Keratinocyte (primary cell): ENCODE data around the gene GP9. TPM values are rescaled to one million over a fixed set of nuclear protein-coding genes. Genes with fewer than 3 reads are reported as not detected.

Experiments
- DNase-seq: peaks from one replicate; pipeline ENCODE4 v3.0.0-alpha.2; 2011; ENCODE audit warnings: low read depth, missing footprints, low spot score
- FAIRE-seq: peaks from 2 replicates; lab custom pipeline; 2011; peaks lifted over from hg19 to GRCh38; lab: Jason Lieb, UNC
- H2AFZ ChIP-seq: 2 replicates; pipeline ENCODE4 v1.6.0; 2012; ENCODE audit warnings: low read length, control low read depth, inconsistent platforms; ENCODE audit not compliant: control insufficient read depth
- H3K27ac ChIP-seq: 2 replicates; pipeline ENCODE4 v1.5.1; 2011; ENCODE audit warnings: low read length; ENCODE audit not compliant: control insufficient read depth, insufficient read depth
- H3K27me3 ChIP-seq: 3 replicates; pipeline ENCODE4 v1.6.0; 2011; ENCODE audit warnings: low read length; ENCODE audit not compliant: control insufficient read depth, insufficient read depth; ENCODE audit errors: extremely low read depth
- H3K36me3 ChIP-seq, 2 experiments: 2 replicates in 1 of 2; 3 replicates in 1 of 2; pipeline ENCODE4 v1.5.1; 2011; ENCODE audit warnings: low read length in 2 of 2, mild to moderate bottlenecking in 1 of 2; ENCODE audit not compliant: control insufficient read depth in 2 of 2, insufficient read depth in 2 of 2; ENCODE audit errors: extremely low read depth in 1 of 2
- H3K4me1 ChIP-seq: 3 replicates; pipeline ENCODE4 v1.5.1; 2011; ENCODE audit warnings: low read length; ENCODE audit not compliant: control insufficient read depth, insufficient read depth; ENCODE audit errors: extremely low read depth
- H3K4me2 ChIP-seq: 3 replicates; pipeline ENCODE4 v1.6.0; 2011; ENCODE audit warnings: low read depth, low read length; ENCODE audit not compliant: control insufficient read depth, insufficient read depth; ENCODE audit errors: extremely low read depth
- H3K4me3 ChIP-seq, 3 experiments: fragments of 200-600 bp in 1 of 3; sonication (generic) in 1 of 3; 2 replicates in 2 of 3; 3 replicates in 1 of 3; pipeline ENCODE4 v1.5.1; 2011 to 2016; ENCODE audit warnings: low read length in 3 of 3, mild to moderate bottlenecking in 3 of 3, control low read depth in 2 of 3, inconsistent platforms in 1 of 3, low read depth in 1 of 3, mixed read lengths in 1 of 3, mixed run types in 1 of 3, moderate library complexity in 1 of 3; ENCODE audit not compliant: control insufficient read depth in 2 of 3, insufficient read depth in 2 of 3; ENCODE audit errors: extremely low read depth in 1 of 3
- H3K79me2 ChIP-seq: 2 replicates; pipeline ENCODE4 v1.6.0; 2012; ENCODE audit warnings: low read length; ENCODE audit not compliant: control insufficient read depth, insufficient read depth
- H3K9ac ChIP-seq: 3 replicates; pipeline ENCODE4 v1.6.0; 2011; ENCODE audit warnings: low read length; ENCODE audit not compliant: control insufficient read depth, insufficient read depth; ENCODE audit errors: extremely low read depth
- H3K9me1 ChIP-seq: 3 replicates; pipeline ENCODE4 v1.6.0; 2011; ENCODE audit warnings: low read length; ENCODE audit not compliant: control insufficient read depth, insufficient read depth; ENCODE audit errors: extremely low read depth
- H3K9me3 ChIP-seq: 2 replicates; pipeline ENCODE4 v1.5.1; 2012; ENCODE audit warnings: low read depth, low read length; ENCODE audit not compliant: control insufficient read depth
- H4K20me1 ChIP-seq: 3 replicates; pipeline ENCODE4 v1.6.0; 2011; ENCODE audit warnings: low read length; ENCODE audit not compliant: control insufficient read depth, insufficient read depth; ENCODE audit errors: extremely low read depth
- CTCF ChIP-seq, 3 experiments: IDR thresholded peaks in 1 of 3; conservative IDR thresholded peaks in 1 of 3; optimal IDR thresholded peaks in 1 of 3; 2 replicates in 2 of 3; 3 replicates in 1 of 3; pipeline versions ENCODE3 to v1.5.1; 2011; ENCODE audit warnings: low read length in 3 of 3, mild to moderate bottlenecking in 3 of 3, moderate library complexity in 2 of 3, control low read depth in 1 of 3, inconsistent platforms in 1 of 3; ENCODE audit not compliant: insufficient read depth in 2 of 3; ENCODE audit errors: extremely low read depth in 1 of 3
- EZH2 ChIP-seq: IDR thresholded peaks from one replicate; pipeline ENCODE4 v1.6.1; 2012; ENCODE audit warnings: inconsistent platforms, mild to moderate bottlenecking, low read length, moderate library complexity
- dilution Hi-C: fragments of 300-500 bp; cut with MboI; formaldehyde crosslinking; loops from one replicate; pipeline ENCODE4 v1.7.0; 2020; ENCODE audit warnings: low sequenced_read_pairs; ENCODE audit not compliant: extremely low pct_ligation_motif_present
- polyA plus RNA-seq, 5 experiments: library from polyadenylated mRNA; depleted of rRNA in 3 of 5; stranded (reverse) in 3 of 5; stranded (forward) in 1 of 5; unstranded in 1 of 5; fragments of >200 nt; gene quantifications; 1 replicate in 1 of 5; 2 replicates in 3 of 5; 3 replicates in 1 of 5; pipeline versions ENCODE4 v1.2.1 to v1.2.3, GENCODE V29; 2011 to 2012; ENCODE audit warnings: missing spikeins in 2 of 5, low read depth in 1 of 5, low replicate concordance in 1 of 5

The GP9 gene
- polyA plus RNA-seq, 1 donor (not counting 4 experiments of a cell fraction or from before 2014, with no cell fraction given): not detected

DNA sequence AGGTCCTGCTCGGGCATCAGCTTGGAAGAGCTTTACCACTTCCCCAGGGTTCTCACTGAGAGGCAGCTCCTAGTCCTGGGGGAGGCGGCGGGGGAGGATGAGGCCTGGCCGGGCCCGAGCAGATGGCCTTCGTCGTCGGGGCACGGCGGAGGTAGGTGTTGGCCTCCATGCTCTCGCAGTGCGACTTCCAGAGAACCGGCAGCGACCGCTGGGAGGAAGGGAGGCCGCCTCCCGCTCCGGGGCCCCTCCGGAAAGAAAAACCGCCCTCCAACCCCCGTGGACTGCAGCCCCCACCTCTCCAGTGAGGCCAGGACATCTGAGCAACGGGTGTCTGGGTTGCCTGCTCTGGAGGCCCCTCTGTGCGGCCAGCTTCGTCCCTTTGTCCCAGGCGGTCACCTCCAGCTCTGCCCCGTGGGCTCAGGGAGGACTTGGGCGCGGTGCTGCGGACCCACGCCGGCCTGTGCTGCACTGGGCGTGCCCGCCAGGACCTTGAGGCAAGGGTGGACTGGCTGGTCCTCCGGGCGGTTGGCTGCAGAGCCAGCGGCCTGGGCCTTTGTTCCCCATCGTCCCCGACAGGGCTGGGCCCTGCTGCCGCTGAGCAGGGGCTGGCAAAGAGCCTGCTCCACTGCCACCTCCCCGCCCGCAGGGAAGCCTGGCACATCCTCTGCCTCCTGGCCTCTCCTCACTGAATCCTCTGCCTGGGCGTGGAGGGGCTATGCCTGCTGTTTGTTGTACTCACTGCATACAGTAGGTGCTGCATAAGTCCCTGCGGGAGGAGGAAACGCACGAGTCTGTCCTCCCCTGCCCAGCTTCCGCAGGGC is 13.6 kb upstream of the GP9 start:
- dilution Hi-C loops: no loop called here
- H3K9me3 ChIP-seq: no peaks in the 10 kb centered on the region
- H3K9ac ChIP-seq: no peak overlapping the region
- H3K9me1 ChIP-seq: no peaks in the 10 kb centered on the region
- no peak overlapping the region for H3K4me2 ChIP-seq
- H3K27me3 ChIP-seq: peaks cover 31% of the 10 kb centered on the region
- FAIRE-seq (no peak), DNase-seq (no peak)
- H3K4me1 ChIP-seq: no peaks in the 10 kb centered on the region
- H3K79me2 ChIP-seq: no peaks in the 10 kb centered on the region
- H2AFZ ChIP-seq: no peak overlapping the region
- no peak overlapping the region for H3K4me3 ChIP-seq
- H3K27ac ChIP-seq: no peak overlapping the region
- no peaks in the 10 kb centered on the region for H3K36me3 ChIP-seq
- H4K20me1 ChIP-seq: no peaks in the 10 kb centered on the region
- TF ChIP-seq EZH2 (no peak), CTCF (optimal IDR thresholded peaks at IDR 0.05 in 1 of 3, IDR thresholded peaks at IDR 0.05 in 1 of 3, conservative IDR thresholded peaks at IDR 0.05 in 1 of 3; ENCODE audit: extremely low read depth in 1 of 3, insufficient read depth in 2 of 3, low read length in 3 of 3) (no peak)

- no peak for FAIRE-seq
- dilution Hi-C loops: no loop called here
- TF ChIP-seq CTCF (optimal IDR thresholded peaks at IDR 0.05 in 1 of 3, IDR thresholded peaks at IDR 0.05 in 1 of 3, conservative IDR thresholded peaks at IDR 0.05 in 1 of 3; ENCODE audit: extremely low read depth in 1 of 3, insufficient read depth in 2 of 3, low read length in 3 of 3) (no peak), EZH2 (no peak)
Measured at GRCh38 chr3:129047553-129047839, 13.1 kb upstream of the GP9 start.

More at GRCh38 chr3:129047553-129047839, 13.1 kb upstream of the GP9 start:
- Histone ChIP-seq H3K9me1 (no peaks in the 10 kb centered on the region), H3K27me3 (peaks cover 31% of the 10 kb centered on the region), H3K4me3 (no peak overlapping the region), H3K36me3 (no peaks in the 10 kb centered on the region), H3K9ac (no peak overlapping the region), H3K4me1 (no peaks in the 10 kb centered on the region), H3K4me2 (no peak overlapping the region), H3K9me3 (no peaks in the 10 kb centered on the region), H4K20me1 (no peaks in the 10 kb centered on the region), H3K27ac (no peak overlapping the region), H2AFZ (no peak overlapping the region), H3K79me2 (no peaks in the 10 kb centered on the region)
- DNase-seq: no peak
